Adrenal gland (tissue), 19 donors: ENCODE results near the gene CSF1R. TPM values are rescaled to one million over a fixed set of nuclear protein-coding genes. Genes with fewer than 3 reads are reported as not detected.

Experiments used
- DNase-seq, 7 donors: peaks; one replicate each; pipeline ENCODE4 v3.0.0-alpha.2; 2019 to 2020
- H3K27ac ChIP-seq, 5 donors: fragments of 200-600 bp; sonication (generic) in 4 of 5; 1 replicate in 3 of 5; 2 replicates in 2 of 5; pipeline versions ENCODE4 v1.5.1 to v1.8.0; 2016 to 2020; ENCODE audit warnings: mild to moderate bottlenecking in 1 of 5
- H3K27me3 ChIP-seq: fragments of 200-600 bp; 2 replicates; pipeline ENCODE4 v1.8.0; 2021
- H3K36me3 ChIP-seq, 2 donors: fragments of 200-600 bp; replicated peaks in 1 of 2; 1 replicate in 1 of 2; 2 replicates in 1 of 2; pipeline versions ENCODE4 v1.5.1 to v1.8.0; 2018 to 2022
- H3K4me1 ChIP-seq, 2 donors: fragments of 200-600 bp; replicated peaks in 1 of 2; 1 replicate in 1 of 2; 2 replicates in 1 of 2; pipeline versions ENCODE4 v1.5.1 to v1.8.0; 2018 to 2021
- H3K4me3 ChIP-seq, 4 donors: fragments of 200-600 bp; sonication (generic) in 3 of 4; one replicate each; pipeline ENCODE4 v1.5.1; 2016 to 2018
- H3K9me3 ChIP-seq, 3 donors: fragments of 200-600 bp; sonication (generic) in 1 of 3; replicated peaks in 1 of 3; 1 replicate in 2 of 3; 2 replicates in 1 of 3; pipeline versions ENCODE4 v1.5.1 to v1.8.0; 2016 to 2021
- POLR2A ChIP-seq, 2 donors: fragments of 450-650 bp; IDR thresholded peaks; one replicate each; pipeline ENCODE4 v1.6.1; 2017; ENCODE audit warnings: antibody characterized with exemption in 2 of 2, mild to moderate bottlenecking in 2 of 2, moderate library complexity in 1 of 2
- WGBS, 4 donors: extraction: QIAGEN DNeasy Blood & Tissue Kit in 2 of 4; methylation state at CpG; one replicate each; pipeline versions ENCODE4 v1.1.5 to v1.1.7; 2013 to 2017; 5-methylcytosine and 5-hydroxymethylcytosine counted together
- intact Hi-C, 2 donors: fragments of 100-400 bp; cut with DNase I; formaldehyde crosslinking; loops; one replicate each; pipeline versions ENCODE4 v1.14.1 to v1.15.0; 2022 to 2023
- long read RNA-seq, 10 donors: library from polyadenylated mRNA in 3 of 10; unstranded in 2 of 10; stranded (forward) in 1 of 10; transcript quantifications; one replicate each; pipeline ENCODE4 v2.0.0 and lab custom pipeline, GENCODE V29; 2021 to 2026
- polyA plus RNA-seq, 3 donors: library from polyadenylated mRNA; stranded (reverse); fragments of 200-250 nt in 2 of 3; fragments of 350-450 nt in 1 of 3; fragmentation: Illumina TruSeq in 1 of 3; extraction: RNeasy Lipid Tissue Mini Kit (QIAGEN cat#74804) in 1 of 3; gene quantifications; one replicate each; pipeline ENCODE4 v1.2.3, GENCODE V29; 2013 to 2014
- total RNA-seq, 9 donors: library from RNA; depleted of rRNA in 4 of 9; stranded (reverse); fragments of >200 nt in 4 of 9; fragments of 120-200 nt in 1 of 9; fragmentation: NEBNext Ultra II Directional in 1 of 9; extraction: Animal tissue kit (Norgen Biotek cat#: 25700) in 1 of 9; gene quantifications; one replicate each; pipeline versions ENCODE4 v1.1.0 to v1.2.4, GENCODE V29; 2013 to 2023
- TF ChIP-seq, protein P1 (sequence below), 6 experiments: fragments of 450-650 bp in 4 of 6; fragments of 200-600 bp in 2 of 6; sonication (generic) in 1 of 6; IDR thresholded peaks; 1 replicate in 5 of 6; 2 replicates in 1 of 6; pipeline versions ENCODE4 v1.5.1 to v1.8.0; 2016 to 2021; ENCODE audit warnings: antibody characterized with exemption in 6 of 6, mild to moderate bottlenecking in 2 of 6, moderate library complexity in 1 of 6
- donor health status: healthy with polysubstance abuse.
- donor health status: Bipolar disorder and iron deficiency.
- donor health status: DM: yes; HTN: yes; CAD: no.
- donor health status: DM: no; HTN: no; CAD: no.
- donor health status: DM: no; HTN: no; CAD: no.
- donor health status: DM: yes; HTN: yes; CAD: no.

The CSF1R gene
- 100 to 1,000 TPM in 2 of 9 donors, 10 to 100 TPM in 6, 1 to 10 TPM in 1; 4.6 to 165 (median 92.4) TPM for total RNA-seq
- 10 to 100 TPM; 17.9 to 20.0 (median 19.0) TPM for polyA plus RNA-seq
- long read RNA-seq, donor 1, result 0 reads
- long read RNA-seq, donor 2, partial matches to known transcripts, result 0 of 1 reads
- long read RNA-seq, donor 2, other reads (novel, unspliced or antisense), result 0 of 1 reads
- long read RNA-seq, donor 3, partial matches to known transcripts, result 108 of 108 reads
- long read RNA-seq, donor 3, other reads (novel, unspliced or antisense), result 0 of 108 reads
- long read RNA-seq, donor 4, partial matches to known transcripts, result 17 of 22 reads
- long read RNA-seq, donor 4, other reads (novel, unspliced or antisense), result 4 of 22 reads
- long read RNA-seq, donor 5, partial matches to known transcripts, result 179 of 189 reads
- long read RNA-seq, donor 5, other reads (novel, unspliced or antisense), result 8 of 189 reads
- long read RNA-seq, donor 6, partial matches to known transcripts, result 6 of 11 reads
- long read RNA-seq, donor 6, other reads (novel, unspliced or antisense), result 4 of 11 reads
- long read RNA-seq, donor 7, partial matches to known transcripts, result 0 of 1 reads
- long read RNA-seq, donor 7, other reads (novel, unspliced or antisense), result 0 of 1 reads
- long read RNA-seq, donor 8, result 0 reads
- long read RNA-seq, donor 9, result 0 reads
- long read RNA-seq, donor 10, result 0 reads

DNA sequence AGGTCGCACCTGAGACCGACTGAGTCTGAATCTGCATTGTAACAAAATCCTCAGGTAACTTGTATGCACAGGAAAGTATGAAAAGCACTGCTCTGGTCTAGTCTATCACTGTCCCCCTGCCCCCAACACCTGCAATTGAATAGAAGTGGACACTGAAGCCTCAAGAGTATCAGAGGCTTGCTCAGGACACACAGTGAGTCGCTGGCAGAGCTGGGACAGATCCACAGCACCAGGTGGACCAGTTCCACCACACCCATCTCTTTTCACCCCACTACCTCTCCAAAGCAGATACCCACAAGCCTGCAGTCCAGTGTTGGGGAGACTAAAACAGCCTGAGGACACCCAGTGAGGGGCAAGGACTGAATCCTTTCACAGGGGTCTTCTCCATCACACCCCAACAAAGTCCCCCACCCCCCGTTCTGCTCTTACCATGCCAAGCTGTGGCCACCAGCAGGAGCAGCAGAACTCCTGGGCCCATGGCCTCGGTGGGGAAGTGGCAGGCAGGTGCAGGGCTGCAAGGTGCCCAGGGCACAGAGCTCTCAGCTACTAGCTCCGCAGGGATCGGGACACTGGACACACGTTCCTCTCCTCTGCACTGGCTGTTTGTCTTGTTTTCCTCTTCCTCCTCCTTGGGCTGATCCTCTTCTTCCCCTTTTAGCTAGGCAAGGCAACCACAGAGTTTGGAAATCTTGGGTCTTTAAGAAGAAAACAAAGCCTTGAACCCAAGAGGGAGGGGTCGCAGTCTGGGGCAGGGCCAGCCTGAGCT is at the start of gene CSF1R:
Gene CSF1R, minus strand, starts transcription at position 605 of the 766 bp plus-strand sequence. Its CDS starts 127 bp downstream, at position 478.
- H3K27me3 ChIP-seq, result no peaks in the 10 kb centered on the region
- TF ChIP-seq, protein P1, sequence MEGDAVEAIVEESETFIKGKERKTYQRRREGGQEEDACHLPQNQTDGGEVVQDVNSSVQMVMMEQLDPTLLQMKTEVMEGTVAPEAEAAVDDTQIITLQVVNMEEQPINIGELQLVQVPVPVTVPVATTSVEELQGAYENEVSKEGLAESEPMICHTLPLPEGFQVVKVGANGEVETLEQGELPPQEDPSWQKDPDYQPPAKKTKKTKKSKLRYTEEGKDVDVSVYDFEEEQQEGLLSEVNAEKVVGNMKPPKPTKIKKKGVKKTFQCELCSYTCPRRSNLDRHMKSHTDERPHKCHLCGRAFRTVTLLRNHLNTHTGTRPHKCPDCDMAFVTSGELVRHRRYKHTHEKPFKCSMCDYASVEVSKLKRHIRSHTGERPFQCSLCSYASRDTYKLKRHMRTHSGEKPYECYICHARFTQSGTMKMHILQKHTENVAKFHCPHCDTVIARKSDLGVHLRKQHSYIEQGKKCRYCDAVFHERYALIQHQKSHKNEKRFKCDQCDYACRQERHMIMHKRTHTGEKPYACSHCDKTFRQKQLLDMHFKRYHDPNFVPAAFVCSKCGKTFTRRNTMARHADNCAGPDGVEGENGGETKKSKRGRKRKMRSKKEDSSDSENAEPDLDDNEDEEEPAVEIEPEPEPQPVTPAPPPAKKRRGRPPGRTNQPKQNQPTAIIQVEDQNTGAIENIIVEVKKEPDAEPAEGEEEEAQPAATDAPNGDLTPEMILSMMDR (IDR thresholded peaks at IDR 0.05), result no peak
- no peak for TF ChIP-seq POLR2A (IDR thresholded peaks at IDR 0.05)
- H3K9me3 ChIP-seq, result no peaks in the 10 kb centered on the region
- peak in 1 of 7 donors; percentile 13 for DNase-seq
- intact Hi-C loops, result no loop called here
- H3K4me1 ChIP-seq, result peaks cover 0 to 4% of the 10 kb centered on the region in 2 donors
- H3K36me3 ChIP-seq, result no peaks in the 10 kb centered on the region
- H3K27ac ChIP-seq, result peak within 1 kb of the TSS in 1 of 5 donors; percentile 52
- peak within 1 kb of the TSS in 1 of 4 donors; percentile 44 for H3K4me3 ChIP-seq
- 69 to 83% (median 76%) methylated on average over 8 to 9 of the region's 9 CpGs for WGBS, 4 donors

DNA sequence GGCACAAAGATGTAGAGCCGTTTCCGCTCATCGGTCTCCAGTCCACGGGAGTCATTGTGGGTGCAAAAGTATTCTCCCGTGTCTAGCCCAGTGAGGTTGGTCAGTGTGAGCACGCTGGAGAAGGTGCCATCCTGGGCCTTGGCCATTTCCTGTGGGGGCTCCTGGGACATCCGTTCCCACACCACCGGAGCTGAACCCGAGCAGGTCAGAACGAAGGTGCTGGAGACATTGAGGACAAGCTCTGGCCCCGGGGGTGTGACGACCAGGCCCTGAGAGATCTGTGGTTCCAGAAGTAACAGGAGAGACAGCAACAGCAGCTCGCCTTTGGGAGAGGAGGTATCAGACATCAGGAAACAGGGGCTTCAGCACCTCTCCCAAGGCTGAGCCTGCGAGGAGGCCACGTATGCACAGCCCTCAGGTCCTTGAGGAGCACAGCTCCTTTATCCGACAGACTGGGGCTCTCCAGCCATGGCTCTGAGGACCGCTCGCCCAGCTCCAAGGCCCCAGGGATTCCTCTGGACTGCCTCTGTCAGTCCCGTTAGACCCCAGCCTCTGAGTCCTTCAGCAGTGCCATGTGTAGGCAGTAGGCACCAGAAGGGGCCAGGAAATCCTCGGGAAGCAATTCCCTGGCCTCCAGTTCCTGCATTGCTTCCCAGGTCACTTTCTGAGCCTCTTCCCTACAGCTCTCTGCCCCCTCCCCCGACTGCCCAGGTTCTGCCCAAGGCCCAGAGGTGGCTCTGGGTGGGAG is 49.4 kb upstream of the CSF1R start:
- no peak for DNase-seq
- Histone ChIP-seq H3K4me1 (peaks cover 22 to 36% of the 10 kb centered on the region in 2 donors), H3K4me3 (no peak overlapping the region), H3K9me3 (no peaks in the 10 kb centered on the region), H3K27me3 (no peaks in the 10 kb centered on the region), H3K36me3 (peaks cover 0 to 3% of the 10 kb centered on the region in 2 donors), H3K27ac (peak overlapping the region in 2 of 5 donors; percentile 82 to 92)
- TF ChIP-seq, protein P1 (IDR thresholded peaks at IDR 0.05), result no peak
- TF ChIP-seq POLR2A (IDR thresholded peaks at IDR 0.05), result no peak
- WGBS, 4 donors, result 77 to 83% (median 80%) methylated on average over 8 to 21 of the region's 21 CpGs
- intact Hi-C loops, result no loop called here

DNA sequence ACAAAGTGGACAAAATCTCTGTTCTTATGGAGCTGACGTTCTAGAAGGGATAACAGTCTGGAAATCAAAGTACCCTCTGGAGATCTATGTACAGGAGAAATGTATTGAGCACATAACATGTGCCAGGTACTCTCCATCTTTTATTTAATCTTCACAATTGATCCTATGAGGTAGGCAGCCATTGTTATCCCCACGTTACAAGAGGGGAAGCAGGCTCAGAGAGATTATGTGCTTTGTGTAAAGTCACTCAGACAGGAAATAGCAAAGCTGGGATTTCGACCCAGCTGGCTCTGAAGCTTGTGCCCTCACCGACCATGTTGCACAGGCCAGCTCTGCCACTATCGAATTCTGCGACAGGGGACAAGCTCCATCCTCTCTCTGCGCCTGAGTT is 47.8 kb upstream of the CSF1R start:
- no peak for DNase-seq
- H3K36me3 ChIP-seq, result peaks cover 0 to 3% of the 10 kb centered on the region in 2 donors
- no peaks in the 10 kb centered on the region for H3K9me3 ChIP-seq
- peaks cover 22 to 24% of the 10 kb centered on the region in 2 donors for H3K4me1 ChIP-seq
- no peaks in the 10 kb centered on the region for H3K27me3 ChIP-seq
- TF ChIP-seq, protein P1 (IDR thresholded peaks at IDR 0.05), result no peak
- no peak for TF ChIP-seq POLR2A (IDR thresholded peaks at IDR 0.05)
- intact Hi-C loops, result loop anchor here (5.0 kb wide), 1 partner anchor 83 kb away; no protein-coding TSS in a partner anchor
- H3K27ac ChIP-seq, result peak overlapping the region in 1 of 5 donors; percentile 44
- no peak overlapping the region for H3K4me3 ChIP-seq
- WGBS, 4 donors, result 67 to 77% (median 74%) methylated on average over 7 of the region's 7 CpGs
